NCI-H1694 treated with DMSO at 0.1 percent for 48 hours (cell line): Measurements from ENCODE around the gene PRR4.

Experiments used
- DNase-seq: peaks from one replicate; lab custom pipeline; 2025; lab: John Stamatoyannopoulos, UW

Gene PRR4

GRCh38 chr12:10801741-10802140 is 47.5 kb downstream of the PRR4 start:
- DNase-seq: no peak
